HepG2 (cell line): ENCODE results near the gene RINL. TPM values are rescaled to one million over a fixed set of nuclear protein-coding genes. Genes with fewer than 3 reads are reported as not detected.

Source experiments
- CC2D1A ChIP-seq: sonication (generic); formaldehyde crosslinking; IDR thresholded peaks from 2 replicates; pipeline ENCODE4 v1.8.1; 2023; ENCODE audit warnings: mild to moderate bottlenecking, missing genetic modification reagents
- CENPX ChIP-seq: sonication (generic); formaldehyde crosslinking; IDR thresholded peaks from 2 replicates; pipeline ENCODE4 v1.9.0; 2021; ENCODE audit warnings: mild to moderate bottlenecking, missing genetic modification reagents, moderate library complexity
- FOXC1 ChIP-seq: sonication (generic); formaldehyde crosslinking; IDR thresholded peaks from 2 replicates; pipeline ENCODE4 v1.8.0; 2022; ENCODE audit warnings: mild to moderate bottlenecking, missing genetic modification reagents, borderline replicate concordance
- FOXP4 ChIP-seq: sonication (generic); formaldehyde crosslinking; IDR thresholded peaks from 2 replicates; pipeline ENCODE4 v1.4.0; 2020; ENCODE audit warnings: missing genetic modification reagents
- GPN1 ChIP-seq: sonication (generic); formaldehyde crosslinking; IDR thresholded peaks from 2 replicates; pipeline ENCODE4 v1.5.1; 2020; ENCODE audit warnings: missing genetic modification reagents, borderline replicate concordance
- GTF2F1 ChIP-seq: fragments of 150-350 bp; IDR thresholded peaks from 2 replicates; pipeline ENCODE4 v1.6.1; 2014; ENCODE audit warnings: low read length
- GTF3A ChIP-seq: sonication (generic); formaldehyde crosslinking; conservative IDR thresholded peaks from 2 replicates; pipeline ENCODE4 v1.4.0; 2020; ENCODE audit warnings: mild to moderate bottlenecking, missing genetic modification reagents
- HCFC1 ChIP-seq: fragments of 150-350 bp; IDR thresholded peaks from 2 replicates; pipeline ENCODE4 v1.6.1; 2014; ENCODE audit warnings: low read depth, low read length
- ISL2 ChIP-seq: sonication (generic); formaldehyde crosslinking; IDR thresholded peaks from 2 replicates; pipeline ENCODE4 v1.5.0; 2020; ENCODE audit warnings: missing genetic modification reagents
- NCOA2 ChIP-seq: sonication (generic); formaldehyde crosslinking; IDR thresholded peaks from 2 replicates; pipeline ENCODE4 v1.8.0; 2022; ENCODE audit warnings: inconsistent platforms
- RAD51 ChIP-seq: fragments of 450-650 bp; IDR thresholded peaks from 2 replicates; pipeline ENCODE4 v1.6.1; 2016; ENCODE audit warnings: borderline replicate concordance
- RORA ChIP-seq: sonication (generic); formaldehyde crosslinking; IDR thresholded peaks from 2 replicates; pipeline ENCODE4 v1.5.0; 2020; ENCODE audit warnings: mild to moderate bottlenecking, missing genetic modification reagents, moderate library complexity
- SCMH1 ChIP-seq: sonication (generic); formaldehyde crosslinking; IDR thresholded peaks from 2 replicates; pipeline ENCODE4 v1.9.0; 2021; ENCODE audit warnings: missing genetic modification reagents, mild to moderate bottlenecking, borderline replicate concordance
- ZBTB1 ChIP-seq: sonication (generic); formaldehyde crosslinking; IDR thresholded peaks from 2 replicates; pipeline ENCODE4 v1.4.0; 2020; ENCODE audit warnings: missing genetic modification reagents, borderline replicate concordance
- ZKSCAN8 ChIP-seq: IDR thresholded peaks from 2 replicates; pipeline ENCODE4 v1.6.1; 2016; ENCODE audit warnings: borderline replicate concordance, missing genetic modification reagents, missing compliant biosample characterization
- ZNF121 ChIP-seq: sonication (generic); formaldehyde crosslinking; IDR thresholded peaks from 2 replicates; pipeline ENCODE4 v1.5.0; 2020; ENCODE audit warnings: mild to moderate bottlenecking, missing genetic modification reagents
- ZNF235 ChIP-seq: sonication (generic); formaldehyde crosslinking; IDR thresholded peaks from 2 replicates; pipeline ENCODE4 v1.8.1; 2023; ENCODE audit warnings: mild to moderate bottlenecking, missing genetic modification reagents, borderline replicate concordance
- ZNF367 ChIP-seq: sonication (generic); formaldehyde crosslinking; IDR thresholded peaks from 2 replicates; pipeline ENCODE4 v1.4.0; 2020; ENCODE audit warnings: missing genetic modification reagents, borderline replicate concordance
- ZNF720 ChIP-seq: sonication (generic); formaldehyde crosslinking; IDR thresholded peaks from 2 replicates; pipeline ENCODE4 v1.4.0; 2020; ENCODE audit warnings: missing genetic modification reagents
- ZNF850 ChIP-seq: sonication (generic); formaldehyde crosslinking; conservative IDR thresholded peaks from 2 replicates; pipeline ENCODE4 v1.9.0; 2021; ENCODE audit warnings: mild to moderate bottlenecking, missing genetic modification reagents
- polyA plus RNA-seq, 8 experiments: library from polyadenylated mRNA; depleted of rRNA in 3 of 8; stranded (reverse) in 7 of 8; unstranded in 1 of 8; fragments of >200 nt; fragmentation: Illumina TruSeq in 4 of 8; extraction: Trizol in 4 of 8; gene quantifications; 2 replicates each; pipeline versions ENCODE4 v1.2.1 to v1.2.3, GENCODE V29; 2011 to 2016; ENCODE audit warnings: low read depth in 4 of 8, missing spikeins in 1 of 8, mixed read lengths in 1 of 8; ENCODE audit not compliant: insufficient read depth in 1 of 8
- total RNA-seq, 5 experiments: library from RNA; depleted of rRNA; stranded (reverse); fragments of >200 nt; fragmentation: Illumina TruSeq; extraction: Trizol; gene quantifications; 2 replicates each; pipeline ENCODE4 v1.2.3, GENCODE V29; 2016; ENCODE audit warnings: low read depth in 1 of 5
- TF ChIP-seq, protein P1 (sequence below): sonication (generic); formaldehyde crosslinking; IDR thresholded peaks from 2 replicates; pipeline ENCODE4 v1.8.0; 2022; ENCODE audit warnings: mild to moderate bottlenecking, missing genetic modification reagents, moderate library complexity
- TF ChIP-seq, protein P2 (sequence below): sonication (generic); formaldehyde crosslinking; IDR thresholded peaks from 2 replicates; pipeline ENCODE4 v1.4.0; 2020; ENCODE audit warnings: missing genetic modification reagents
- TF ChIP-seq, protein P3 (sequence below): sonication (generic); formaldehyde crosslinking; IDR thresholded peaks from 2 replicates; pipeline ENCODE4 v1.4.0; 2020; ENCODE audit warnings: missing genetic modification reagents; ENCODE audit errors: not compliant biosample characterization

Gene RINL
- total and polyA plus RNA-seq, 2 of the 13 experiments (the other 11 are each of a cell fraction or from before 2014, with no cell fraction given), result 11.4 to 18.0 TPM

- TF ChIP-seq FOXP4 (CRISPR knock-in tag) (no peak), CENPX (CRISPR knock-in tag) (no peak), RAD51 (no peak), GTF2F1 (no peak), ZKSCAN8 (CRISPR knock-in tag) (no peak; the same call in 1 of the 2 replicates), HCFC1 (no peak; the same call in 1 of the 2 replicates), FOXC1 (CRISPR knock-in tag) (no peak), ISL2 (CRISPR knock-in tag) (no peak), ZNF850 (0 out of 2 replicates have a peak, but pooled peaks have one; percentile 66), SCMH1 (CRISPR knock-in tag) (no peak), NCOA2 (CRISPR knock-in tag) (no peak), RORA (CRISPR knock-in tag) (no peak), ZNF121 (CRISPR knock-in tag) (no peak), CC2D1A (CRISPR knock-in tag) (no peak), GTF3A (CRISPR knock-in tag) (no peak), GPN1 (CRISPR knock-in tag) (no peak), ZBTB1 (CRISPR knock-in tag) (no peak), ZNF235 (no peak), ZNF720 (CRISPR knock-in tag) (no peak), ZNF367 (CRISPR knock-in tag) (no peak)
- TF ChIP-seq, protein P1, sequence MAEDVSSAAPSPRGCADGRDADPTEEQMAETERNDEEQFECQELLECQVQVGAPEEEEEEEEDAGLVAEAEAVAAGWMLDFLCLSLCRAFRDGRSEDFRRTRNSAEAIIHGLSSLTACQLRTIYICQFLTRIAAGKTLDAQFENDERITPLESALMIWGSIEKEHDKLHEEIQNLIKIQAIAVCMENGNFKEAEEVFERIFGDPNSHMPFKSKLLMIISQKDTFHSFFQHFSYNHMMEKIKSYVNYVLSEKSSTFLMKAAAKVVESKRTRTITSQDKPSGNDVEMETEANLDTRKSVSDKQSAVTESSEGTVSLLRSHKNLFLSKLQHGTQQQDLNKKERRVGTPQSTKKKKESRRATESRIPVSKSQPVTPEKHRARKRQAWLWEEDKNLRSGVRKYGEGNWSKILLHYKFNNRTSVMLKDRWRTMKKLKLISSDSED (CRISPR knock-in tag), result no peak
- TF ChIP-seq, protein P2, sequence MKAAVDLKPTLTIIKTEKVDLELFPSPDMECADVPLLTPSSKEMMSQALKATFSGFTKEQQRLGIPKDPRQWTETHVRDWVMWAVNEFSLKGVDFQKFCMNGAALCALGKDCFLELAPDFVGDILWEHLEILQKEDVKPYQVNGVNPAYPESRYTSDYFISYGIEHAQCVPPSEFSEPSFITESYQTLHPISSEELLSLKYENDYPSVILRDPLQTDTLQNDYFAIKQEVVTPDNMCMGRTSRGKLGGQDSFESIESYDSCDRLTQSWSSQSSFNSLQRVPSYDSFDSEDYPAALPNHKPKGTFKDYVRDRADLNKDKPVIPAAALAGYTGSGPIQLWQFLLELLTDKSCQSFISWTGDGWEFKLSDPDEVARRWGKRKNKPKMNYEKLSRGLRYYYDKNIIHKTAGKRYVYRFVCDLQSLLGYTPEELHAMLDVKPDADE (CRISPR knock-in tag), result no peak
- TF ChIP-seq, protein P3, sequence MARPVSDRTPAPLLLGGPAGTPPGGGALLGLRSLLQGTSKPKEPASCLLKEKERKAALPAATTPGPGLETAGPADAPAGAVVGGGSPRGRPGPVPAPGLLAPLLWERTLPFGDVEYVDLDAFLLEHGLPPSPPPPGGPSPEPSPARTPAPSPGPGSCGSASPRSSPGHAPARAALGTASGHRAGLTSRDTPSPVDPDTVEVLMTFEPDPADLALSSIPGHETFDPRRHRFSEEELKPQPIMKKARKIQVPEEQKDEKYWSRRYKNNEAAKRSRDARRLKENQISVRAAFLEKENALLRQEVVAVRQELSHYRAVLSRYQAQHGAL (CRISPR knock-in tag), result no peak
Observed at GRCh38 chr19:38849147-38849859, 28.8 kb downstream of the RINL start (continued).
